HUES6 (cell line): Measurements from ENCODE around the gene BICD1.
A peak's percentile ranks its signal among the peaks of the same experiment; 100 is the strongest.

ENCODE experiments used
- H3K27ac ChIP-seq: 2 replicates; pipeline ENCODE4 v1.7.0; 2013; ENCODE audit warnings: low read depth, mild to moderate bottlenecking, low read length, inconsistent platforms
- H3K27me3 ChIP-seq: 2 replicates; pipeline ENCODE4 v1.6.1; 2013; ENCODE audit warnings: low read length; ENCODE audit not compliant: control insufficient read depth, insufficient read depth
- H3K36me3 ChIP-seq: 2 replicates; pipeline ENCODE4 v1.6.1; 2013; ENCODE audit warnings: low read length; ENCODE audit not compliant: control insufficient read depth, insufficient read depth
- H3K4me1 ChIP-seq: 2 replicates; pipeline ENCODE4 v1.6.1; 2013; ENCODE audit warnings: low read length; ENCODE audit not compliant: control insufficient read depth, insufficient read depth
- H3K4me3 ChIP-seq: 2 replicates; pipeline ENCODE4 v1.5.1; 2013; ENCODE audit warnings: low read depth, low read length
- H3K9ac ChIP-seq: one replicate; pipeline ENCODE4 v1.6.1; 2013; ENCODE audit warnings: mild to moderate bottlenecking, low read length
- H3K9me3 ChIP-seq: 2 replicates; pipeline ENCODE4 v1.6.1; 2013; ENCODE audit warnings: low read depth, low read length; ENCODE audit not compliant: control insufficient read depth, insufficient read depth

Gene BICD1

DNA sequence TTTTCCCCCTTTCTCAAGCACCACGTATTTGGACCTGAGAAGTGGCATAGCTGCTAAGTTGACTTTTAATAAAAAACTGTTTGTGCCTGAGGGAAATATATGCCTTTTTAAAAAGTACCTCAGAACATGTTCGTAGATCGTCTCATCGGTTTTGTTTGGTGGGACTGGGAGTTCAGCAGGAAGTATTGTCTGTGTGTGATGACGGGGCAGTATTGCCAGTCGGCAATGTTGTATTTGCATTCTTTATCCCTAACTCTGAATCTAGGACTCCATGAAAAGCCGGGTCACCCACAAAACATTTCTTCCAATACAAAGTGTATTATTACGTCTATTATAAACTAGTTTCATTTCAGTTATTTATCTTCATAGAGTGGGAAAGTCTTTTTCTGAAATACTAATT, 273.0 kb downstream of the BICD1 start:
- Histone ChIP-seq H3K9ac (no peak overlapping the region), H3K36me3 (no peaks in the 10 kb centered on the region), H3K4me3 (no peak overlapping the region), H3K27me3 (no peaks in the 10 kb centered on the region), H3K9me3 (no peaks in the 10 kb centered on the region), H3K4me1 (peaks cover 10% of the 10 kb centered on the region), H3K27ac (no peak overlapping the region)

DNA sequence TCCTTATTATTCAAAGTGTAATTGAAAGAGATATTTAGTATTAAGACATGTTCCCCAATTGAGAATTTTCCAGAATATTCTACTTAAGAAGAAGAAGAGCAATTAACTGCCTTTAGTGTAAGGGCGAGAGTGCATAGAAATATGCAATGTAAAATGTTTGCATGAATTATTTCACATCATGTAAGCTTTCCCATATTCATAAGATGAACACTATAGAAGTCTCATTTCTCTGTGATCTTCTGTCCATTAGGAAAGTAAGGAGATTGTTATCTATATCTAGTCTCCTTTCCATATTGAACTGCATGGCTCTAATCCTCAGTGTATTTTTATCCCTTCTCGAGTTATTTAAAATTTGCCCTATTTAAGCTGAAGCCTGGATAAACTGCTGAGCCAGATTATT, 275.6 kb downstream of the BICD1 start:
- Histone ChIP-seq H3K9ac (no peak overlapping the region), H3K4me3 (no peak overlapping the region), H3K27me3 (no peaks in the 10 kb centered on the region), H3K9me3 (no peaks in the 10 kb centered on the region), H3K36me3 (no peaks in the 10 kb centered on the region), H3K4me1 (peaks cover 10% of the 10 kb centered on the region), H3K27ac (no peak overlapping the region)

DNA sequence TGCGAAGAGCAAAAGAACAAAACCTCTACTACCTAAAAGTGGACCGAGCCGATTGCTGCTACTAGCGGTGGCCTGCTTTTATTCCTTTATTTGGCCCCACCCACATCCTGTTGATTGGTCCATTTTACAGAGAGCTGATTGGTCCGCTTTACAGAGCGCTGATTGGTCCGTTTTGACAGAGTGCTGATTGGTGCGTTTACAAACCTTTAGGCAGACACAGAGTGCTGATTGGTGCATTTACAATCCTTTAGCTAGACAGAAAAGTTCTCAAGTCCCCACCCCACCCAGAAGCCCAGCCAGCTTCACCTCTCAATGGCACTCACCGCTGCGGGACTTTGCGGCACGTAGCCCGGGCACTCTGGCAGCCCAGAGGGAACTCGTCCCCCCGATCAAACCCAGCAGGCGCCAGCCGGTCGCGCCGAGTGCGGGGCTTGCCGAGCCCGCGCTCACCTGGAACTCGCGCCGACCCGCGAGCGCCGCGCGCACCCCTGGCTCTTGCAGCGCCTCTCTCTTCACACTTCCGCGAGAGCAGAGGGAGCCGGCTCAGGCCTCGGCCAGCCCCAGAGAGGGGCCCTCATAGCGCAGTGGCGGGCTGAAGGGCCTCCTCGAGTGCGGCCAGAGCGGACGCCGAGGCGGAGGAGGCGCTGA, 284.0 kb downstream of the BICD1 start:
- no peak overlapping the region for H3K27ac ChIP-seq
- peaks cover 6% of the 10 kb centered on the region for H3K4me1 ChIP-seq
- no peak overlapping the region for H3K9ac ChIP-seq
- H3K9me3 ChIP-seq, result no peaks in the 10 kb centered on the region
- no peaks in the 10 kb centered on the region for H3K27me3 ChIP-seq
- H3K36me3 ChIP-seq, result no peaks in the 10 kb centered on the region
- peak overlapping the region; percentile 15; the same call in 1 of the 2 replicates for H3K4me3 ChIP-seq

DNA sequence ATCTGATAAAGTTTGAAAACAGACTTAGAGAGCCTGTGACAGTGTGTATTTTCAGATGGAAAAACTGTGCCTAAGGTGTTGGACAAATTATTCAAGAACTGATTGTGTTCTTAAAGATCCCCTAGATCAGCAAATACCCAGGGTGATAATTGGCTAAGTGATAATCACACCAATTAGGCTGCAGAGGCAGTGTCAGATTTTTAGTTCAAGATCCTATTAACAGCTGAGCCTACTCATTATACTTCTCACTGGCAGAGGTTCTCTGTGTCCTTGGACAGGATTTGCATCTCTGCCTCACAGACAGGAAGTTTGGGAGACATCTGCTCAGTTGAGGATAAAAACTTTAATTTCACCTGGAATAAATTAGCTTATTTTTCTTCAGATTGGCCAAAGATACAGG, 288.4 kb downstream of the BICD1 start:
- H3K27ac ChIP-seq, result no peak overlapping the region

GRCh38 chr12:32397696-32398095, 291.0 kb downstream of the BICD1 start:
- peaks cover 26% of the 10 kb centered on the region for H3K4me1 ChIP-seq
- H3K9me3 ChIP-seq, result no peaks in the 10 kb centered on the region
- H3K9ac ChIP-seq, result no peak overlapping the region
- H3K27me3 ChIP-seq, result no peaks in the 10 kb centered on the region; the same call in 1 of the 2 replicates
- peaks cover 5% of the 10 kb centered on the region; the same call in 1 of the 2 replicates for H3K36me3 ChIP-seq
- H3K4me3 ChIP-seq, result no peak overlapping the region
- H3K27ac ChIP-seq, result no peak overlapping the region

More for the DNA sequence above, 288.4 kb downstream of the BICD1 start:
- Histone ChIP-seq H3K27me3 (no peaks in the 10 kb centered on the region; the same call in 1 of the 2 replicates), H3K9ac (no peak overlapping the region), H3K4me1 (peaks cover 22% of the 10 kb centered on the region), H3K9me3 (no peaks in the 10 kb centered on the region), H3K36me3 (no peaks in the 10 kb centered on the region), H3K4me3 (no peak overlapping the region)

DNA sequence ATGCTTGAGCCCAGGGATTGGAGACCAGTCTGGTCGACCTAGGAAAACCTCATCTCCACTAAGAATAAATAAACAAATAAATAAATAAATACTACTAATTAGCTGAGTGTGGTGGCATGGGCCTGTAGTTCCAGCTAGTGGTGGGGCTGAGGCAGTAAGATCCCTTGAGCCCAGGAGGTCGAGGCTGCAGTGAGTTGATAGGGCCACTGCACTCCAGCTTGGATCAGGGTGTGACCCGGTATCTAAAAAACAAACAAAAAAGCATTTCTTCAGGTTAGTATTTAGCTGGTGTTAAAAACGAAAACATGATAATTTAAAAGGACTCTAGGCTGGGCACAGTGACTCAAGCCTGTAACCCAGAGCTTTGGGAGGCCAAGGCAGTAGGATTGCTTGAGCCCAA, 291.5 kb downstream of the BICD1 start:
- Histone ChIP-seq H3K27ac (no peak overlapping the region), H3K4me1 (peaks cover 26% of the 10 kb centered on the region), H3K36me3 (peaks cover 10% of the 10 kb centered on the region), H3K9ac (no peak overlapping the region), H3K9me3 (no peaks in the 10 kb centered on the region), H3K27me3 (no peaks in the 10 kb centered on the region; the same call in 1 of the 2 replicates), H3K4me3 (peak overlapping the region; percentile 79)

- Histone ChIP-seq H3K36me3 (peaks cover 17% of the 10 kb centered on the region), H3K4me3 (peak overlapping the region; percentile 79), H3K27ac (peak overlapping the region; percentile 93), H3K9ac (peak overlapping the region; percentile 91), H3K27me3 (no peaks in the 10 kb centered on the region; the same call in 1 of the 2 replicates), H3K4me1 (peaks cover 26% of the 10 kb centered on the region), H3K9me3 (no peaks in the 10 kb centered on the region)
These were observed 292.2 kb downstream of the BICD1 start for GRCh38 chr12:32398816-32399369.

DNA sequence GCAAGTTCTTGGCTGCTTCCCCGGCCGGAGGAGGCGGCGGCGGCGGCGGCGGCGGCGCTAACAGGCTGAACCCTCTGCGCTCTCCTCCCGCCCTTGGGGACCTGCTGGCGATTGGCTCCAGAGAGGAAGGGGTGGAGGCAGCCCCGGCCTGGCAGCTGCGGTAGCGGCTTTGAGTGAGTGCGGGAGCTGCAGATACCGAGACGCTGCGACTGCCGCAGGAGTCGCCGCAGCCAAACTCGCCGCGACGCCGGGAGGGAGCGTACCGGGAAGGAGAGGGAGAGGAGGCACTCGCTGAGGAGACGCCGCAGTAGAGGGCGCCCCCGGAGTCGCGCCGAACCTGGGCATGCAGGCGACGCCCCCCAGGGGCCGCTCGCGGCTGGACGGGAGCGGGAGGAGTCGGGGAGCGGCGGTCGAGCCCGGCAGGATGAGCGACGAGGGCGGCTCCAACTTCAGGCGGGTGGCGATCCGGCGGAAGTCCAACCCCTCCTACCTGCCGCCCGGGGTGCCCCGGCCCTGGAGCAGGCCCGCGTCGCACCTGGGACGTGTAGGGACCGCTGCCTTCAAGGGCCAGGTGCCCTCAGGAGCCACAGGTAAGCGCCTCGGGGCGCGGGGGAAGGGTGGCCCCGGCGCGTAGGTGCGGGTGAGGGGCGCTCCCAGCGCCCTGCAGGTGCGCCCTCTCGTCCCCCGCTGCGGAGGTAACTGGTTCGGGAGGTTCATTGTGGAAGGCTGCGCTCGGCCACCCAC, 292.9 kb downstream of the BICD1 start, which contains the start of gene FGD4:
Gene FGD4, plus strand, starts transcription at position 189 of the 744 bp plus-strand sequence.
- Histone ChIP-seq H3K9ac (peak within 1 kb of the TSS; percentile 91), H3K27ac (peak within 1 kb of the TSS; percentile 93), H3K4me1 (peaks cover 26% of the 10 kb centered on the region), H3K4me3 (peak within 1 kb of the TSS; percentile 79), H3K9me3 (no peaks in the 10 kb centered on the region), H3K27me3 (no peaks in the 10 kb centered on the region; the same call in 1 of the 2 replicates), H3K36me3 (peaks cover 21% of the 10 kb centered on the region)

DNA sequence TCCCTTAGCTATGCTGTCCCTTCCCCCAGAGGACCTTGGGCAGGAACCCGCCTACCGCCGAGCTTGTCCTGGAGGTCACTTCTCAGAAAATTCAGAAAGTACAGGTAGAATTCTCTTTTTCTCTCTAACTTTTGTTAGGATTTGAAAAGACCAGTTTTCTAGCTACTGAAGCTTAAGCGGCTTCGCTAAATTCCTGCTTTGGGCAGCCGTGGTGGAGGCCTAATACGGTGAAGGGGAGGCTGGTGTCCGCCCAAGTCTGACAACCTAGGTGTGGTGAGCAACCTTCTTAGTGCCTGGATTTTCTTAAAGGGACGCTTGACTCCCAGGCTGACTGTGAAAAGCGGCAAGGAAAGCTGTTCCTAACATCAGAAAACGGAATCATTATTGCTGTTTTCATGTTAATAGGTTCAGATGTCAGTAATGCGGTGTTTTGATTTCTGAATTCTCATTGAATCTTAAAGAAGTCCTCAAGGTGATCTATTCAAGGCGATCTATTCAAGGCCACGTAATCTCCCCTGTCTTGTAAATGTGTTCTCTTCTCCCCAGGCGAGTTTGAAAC, 293.5 kb downstream of the BICD1 start:
- peak overlapping the region; percentile 79 for H3K4me3 ChIP-seq
- H3K27me3 ChIP-seq, result no peaks in the 10 kb centered on the region; the same call in 1 of the 2 replicates
- H3K36me3 ChIP-seq, result peaks cover 21% of the 10 kb centered on the region
- H3K9me3 ChIP-seq, result no peaks in the 10 kb centered on the region
- peak overlapping the region; percentile 93 for H3K27ac ChIP-seq
- H3K4me1 ChIP-seq, result peaks cover 22% of the 10 kb centered on the region
- H3K9ac ChIP-seq, result peak overlapping the region; percentile 91

DNA sequence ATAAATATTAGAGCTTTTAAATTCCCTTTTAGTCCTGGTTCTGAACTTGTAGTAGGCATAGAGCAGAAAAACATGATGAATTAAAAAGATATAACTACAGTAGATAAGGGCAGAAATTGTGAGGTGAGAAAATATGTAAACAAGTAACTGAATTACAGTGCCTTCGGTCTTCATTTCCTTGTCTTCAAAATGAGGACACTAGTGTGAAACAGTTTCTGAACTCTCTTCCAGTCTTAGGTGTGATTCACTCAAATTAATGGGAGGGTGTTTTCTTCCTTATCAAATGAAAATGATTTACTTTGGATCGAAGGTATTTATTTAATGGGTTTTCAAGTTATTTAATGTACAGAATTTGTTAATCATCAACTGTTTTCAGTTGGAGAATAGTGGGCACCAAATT, 294.2 kb downstream of the BICD1 start:
- peak overlapping the region; percentile 93 for H3K27ac ChIP-seq
- H3K4me3 ChIP-seq, result peak overlapping the region; percentile 79
- H3K9ac ChIP-seq, result peak overlapping the region; percentile 91
- H3K36me3 ChIP-seq, result peaks cover 21% of the 10 kb centered on the region
- no peaks in the 10 kb centered on the region; the same call in 1 of the 2 replicates for H3K27me3 ChIP-seq
- no peaks in the 10 kb centered on the region for H3K9me3 ChIP-seq
- peaks cover 20% of the 10 kb centered on the region for H3K4me1 ChIP-seq
